Mesothelial cell of epicardium (in vitro differentiated cells): ENCODE results near the gene CLK4. TPM values are rescaled to one million over a fixed set of nuclear protein-coding genes. Genes with fewer than 3 reads are reported as not detected.

ENCODE experiments used
- DNase-seq, 2 experiments: peaks; one replicate each; pipeline ENCODE4 v3.0.0; 2021; ENCODE audit warnings: low spot score in 2 of 2; ENCODE audit not compliant: unreplicated experiment in 2 of 2
- H3K27ac Mint-ChIP-seq: 2 replicates; pipeline ENCODE4 v1.8.0; 2021; ENCODE audit warnings: mixed read lengths
- H3K27me3 Mint-ChIP-seq: 2 replicates; pipeline ENCODE4 v1.8.0; 2021; ENCODE audit warnings: low read depth, mixed read lengths
- H3K36me3 Mint-ChIP-seq: 2 replicates; pipeline ENCODE4 v1.8.0; 2021; ENCODE audit warnings: mixed read lengths
- H3K4me1 Mint-ChIP-seq: 2 replicates; pipeline ENCODE4 v1.8.0; 2021; ENCODE audit warnings: mixed read lengths
- H3K4me3 Mint-ChIP-seq: 2 replicates; pipeline ENCODE4 v1.8.0; 2021; ENCODE audit warnings: mild to moderate bottlenecking, moderate library complexity, mixed read lengths
- H3K9me3 Mint-ChIP-seq: 2 replicates; pipeline ENCODE4 v1.8.0; 2021; ENCODE audit warnings: mixed read lengths
- total RNA-seq: library from RNA; stranded (reverse); gene quantifications from 3 replicates; pipeline ENCODE4 v1.2.1, GENCODE V29; 2021
- TF ChIP-seq, protein P1 (sequence below): fragments of 200-600 bp; sonication (generic); IDR thresholded peaks from one replicate; pipeline ENCODE4 v1.5.0; 2021; ENCODE audit warnings: antibody characterized with exemption; ENCODE audit not compliant: unreplicated experiment

The CLK4 gene
- total RNA-seq, 1 donor from 2014 or later = 42.1 TPM

DNA sequence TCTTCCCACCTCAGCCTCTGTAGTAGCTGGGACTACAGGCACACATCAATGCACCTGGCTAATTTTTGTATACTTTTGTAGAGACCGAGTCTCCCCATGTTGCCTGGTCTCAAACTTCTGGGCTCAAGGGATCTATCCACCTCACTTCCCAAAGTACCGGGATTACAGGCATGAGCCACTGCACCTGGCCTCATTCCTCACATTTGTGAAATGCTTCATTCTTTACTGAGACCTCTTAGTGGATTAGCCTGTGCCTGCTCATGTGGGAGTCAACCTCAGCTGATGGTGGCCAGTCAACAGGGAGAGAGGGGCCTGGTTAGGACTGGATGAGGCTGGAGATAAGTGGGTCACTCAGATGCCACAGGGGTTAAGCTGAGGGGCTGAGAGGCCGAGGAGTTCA, 37.3 kb upstream of the CLK4 start:
- Mint-ChIP-seq H3K27ac (no peak overlapping the region), H3K27me3 (no peaks in the 10 kb centered on the region), H3K36me3 (peaks cover 17% of the 10 kb centered on the region), H3K9me3 (peaks cover 40% of the 10 kb centered on the region), H3K4me3 (no peak overlapping the region), H3K4me1 (peaks cover 7% of the 10 kb centered on the region)
- TF ChIP-seq, protein P1, sequence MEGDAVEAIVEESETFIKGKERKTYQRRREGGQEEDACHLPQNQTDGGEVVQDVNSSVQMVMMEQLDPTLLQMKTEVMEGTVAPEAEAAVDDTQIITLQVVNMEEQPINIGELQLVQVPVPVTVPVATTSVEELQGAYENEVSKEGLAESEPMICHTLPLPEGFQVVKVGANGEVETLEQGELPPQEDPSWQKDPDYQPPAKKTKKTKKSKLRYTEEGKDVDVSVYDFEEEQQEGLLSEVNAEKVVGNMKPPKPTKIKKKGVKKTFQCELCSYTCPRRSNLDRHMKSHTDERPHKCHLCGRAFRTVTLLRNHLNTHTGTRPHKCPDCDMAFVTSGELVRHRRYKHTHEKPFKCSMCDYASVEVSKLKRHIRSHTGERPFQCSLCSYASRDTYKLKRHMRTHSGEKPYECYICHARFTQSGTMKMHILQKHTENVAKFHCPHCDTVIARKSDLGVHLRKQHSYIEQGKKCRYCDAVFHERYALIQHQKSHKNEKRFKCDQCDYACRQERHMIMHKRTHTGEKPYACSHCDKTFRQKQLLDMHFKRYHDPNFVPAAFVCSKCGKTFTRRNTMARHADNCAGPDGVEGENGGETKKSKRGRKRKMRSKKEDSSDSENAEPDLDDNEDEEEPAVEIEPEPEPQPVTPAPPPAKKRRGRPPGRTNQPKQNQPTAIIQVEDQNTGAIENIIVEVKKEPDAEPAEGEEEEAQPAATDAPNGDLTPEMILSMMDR = no peak
- no peak for DNase-seq

DNA sequence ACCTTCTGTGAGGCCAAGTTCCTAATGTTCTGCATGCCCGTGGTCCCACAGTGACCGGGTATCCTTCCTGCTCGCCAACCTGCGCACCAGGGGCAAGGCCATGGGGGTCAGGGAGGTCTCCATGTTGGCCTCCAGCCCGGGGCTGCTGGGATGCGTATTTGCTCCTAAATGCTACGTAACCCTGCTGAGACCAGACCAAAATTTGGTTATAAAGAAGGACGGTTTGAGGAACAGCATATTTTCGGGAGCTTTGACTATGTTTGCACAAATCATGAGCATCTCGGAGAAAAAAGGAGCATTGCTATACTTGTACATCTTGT, 35.7 kb upstream of the CLK4 start:
- Mint-ChIP-seq H3K9me3 (peaks cover 29% of the 10 kb centered on the region), H3K27me3 (no peaks in the 10 kb centered on the region), H3K4me1 (peaks cover 6% of the 10 kb centered on the region), H3K27ac (no peak overlapping the region), H3K36me3 (peaks cover 8% of the 10 kb centered on the region), H3K4me3 (no peak overlapping the region)
- TF ChIP-seq, protein P1 = no peak
- DNase-seq = no peak

DNA sequence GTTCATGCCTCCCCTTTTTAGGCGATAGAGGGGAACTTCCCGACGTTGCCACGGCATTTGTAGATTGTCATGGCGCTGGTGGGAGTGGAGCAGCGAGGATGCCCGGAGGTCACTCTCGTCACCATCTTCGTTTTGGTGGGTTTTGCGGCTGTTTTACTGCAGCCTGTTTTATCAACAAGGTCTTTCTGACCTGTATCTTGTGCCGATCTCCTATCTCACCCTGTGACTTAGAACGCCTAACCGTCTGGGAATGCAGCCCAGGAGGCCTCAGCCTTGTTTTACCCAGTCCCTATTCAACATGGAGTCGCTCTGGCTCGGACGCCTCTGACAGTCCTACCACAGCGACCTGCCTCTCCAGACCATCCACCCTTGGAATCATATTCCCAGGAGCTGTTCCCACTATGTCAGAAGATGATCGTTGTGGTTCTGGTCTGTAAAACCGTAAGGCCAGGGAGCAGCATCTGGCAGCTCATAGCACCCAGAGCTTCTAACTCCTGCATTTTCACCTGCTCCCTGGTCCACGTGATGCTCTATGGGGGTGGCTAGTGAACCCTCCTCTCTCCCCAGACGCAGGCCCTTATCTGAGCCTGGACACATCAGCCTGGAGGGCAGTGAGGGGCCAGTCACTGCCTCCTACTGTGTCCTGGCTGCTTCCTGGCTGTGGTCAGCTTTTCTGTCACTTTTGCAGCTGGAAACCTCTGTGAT, 35.1 kb upstream of the CLK4 start:
- Mint-ChIP-seq H3K9me3 (peaks cover 25% of the 10 kb centered on the region), H3K27me3 (no peaks in the 10 kb centered on the region), H3K27ac (no peak overlapping the region), H3K4me3 (no peak overlapping the region), H3K4me1 (peaks cover under 1% of the 10 kb centered on the region), H3K36me3 (peaks cover 8% of the 10 kb centered on the region)
- TF ChIP-seq, protein P1 = no peak
- DNase-seq = no peak

DNA sequence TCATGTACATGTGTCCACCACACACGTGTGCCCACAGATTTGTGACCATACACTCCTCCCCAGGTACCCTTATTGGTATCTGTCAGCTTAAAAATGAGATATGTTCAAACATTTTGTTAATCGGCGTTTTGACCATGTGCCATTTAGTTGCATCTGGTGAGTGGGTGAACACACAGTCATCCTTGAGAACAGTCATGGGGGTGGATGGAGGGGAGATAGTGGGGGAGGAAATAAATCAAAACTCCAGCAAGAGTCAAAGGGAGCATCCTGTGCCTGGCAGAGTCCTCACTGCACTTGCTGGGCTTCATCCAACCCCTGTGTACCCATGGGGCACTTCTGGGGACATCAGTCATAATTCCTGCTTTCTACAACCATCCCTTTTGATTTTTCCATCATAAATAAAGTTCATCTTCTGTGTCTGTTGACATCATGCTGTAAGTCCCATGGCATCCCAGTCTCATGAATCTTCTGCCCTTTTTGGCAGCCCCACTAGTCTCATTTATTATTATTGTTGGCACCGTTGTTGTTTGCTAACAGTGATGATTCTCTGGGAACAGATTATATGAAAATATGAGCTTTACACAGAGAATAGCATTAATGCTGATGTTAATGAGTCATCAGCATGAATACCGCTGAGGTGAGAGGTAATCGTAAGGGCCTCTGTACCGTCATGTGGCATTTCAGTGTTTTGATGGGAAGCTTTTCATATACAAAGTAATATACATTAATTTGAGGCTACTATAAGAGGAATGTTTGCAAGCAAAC, 24.4 kb upstream of the CLK4 start:
- no peak overlapping the region for H3K27ac Mint-ChIP-seq
- no peak overlapping the region for H3K4me3 Mint-ChIP-seq
- no peaks in the 10 kb centered on the region for H3K36me3 Mint-ChIP-seq
- peaks cover 30% of the 10 kb centered on the region for H3K9me3 Mint-ChIP-seq
- no peaks in the 10 kb centered on the region for H3K27me3 Mint-ChIP-seq
- H3K4me1 Mint-ChIP-seq = peaks cover 6% of the 10 kb centered on the region
- TF ChIP-seq, protein P1 = no peak
- no peak for DNase-seq

DNA sequence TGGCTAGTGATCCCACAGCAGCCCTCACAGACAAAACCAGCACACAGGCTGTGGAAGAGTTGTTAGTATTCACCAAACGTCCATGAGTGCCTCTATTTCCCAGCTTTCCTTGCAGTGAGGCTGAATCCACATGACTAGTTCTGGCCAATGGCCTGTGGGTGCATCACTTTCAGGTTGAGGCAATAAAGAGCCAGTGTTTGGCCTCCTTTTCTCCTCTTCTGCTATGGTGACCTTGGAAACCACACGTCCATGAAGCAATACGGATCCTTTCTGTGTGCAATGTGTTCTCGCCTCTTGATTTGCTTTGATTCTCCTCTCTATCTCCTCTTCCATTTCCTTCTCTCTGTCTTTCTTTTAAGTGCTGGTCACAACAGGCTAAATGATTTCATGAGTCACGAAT, 23.4 kb upstream of the CLK4 start:
- peaks cover under 1% of the 10 kb centered on the region for H3K4me1 Mint-ChIP-seq
- H3K27ac Mint-ChIP-seq = no peak overlapping the region
- no peak for DNase-seq
- TF ChIP-seq, protein P1 = no peak
- no peak overlapping the region for H3K4me3 Mint-ChIP-seq
- peaks cover 30% of the 10 kb centered on the region for H3K9me3 Mint-ChIP-seq
- no peaks in the 10 kb centered on the region for H3K27me3 Mint-ChIP-seq
- no peaks in the 10 kb centered on the region for H3K36me3 Mint-ChIP-seq
